COLO668 (cell line): ENCODE results near the gene NAALADL1.

Experiments
- DNase-seq: peaks from one replicate; lab custom pipeline; 2025; ENCODE audit not compliant: unreplicated experiment; lab: John Stamatoyannopoulos, UW

Gene NAALADL1, protein sequence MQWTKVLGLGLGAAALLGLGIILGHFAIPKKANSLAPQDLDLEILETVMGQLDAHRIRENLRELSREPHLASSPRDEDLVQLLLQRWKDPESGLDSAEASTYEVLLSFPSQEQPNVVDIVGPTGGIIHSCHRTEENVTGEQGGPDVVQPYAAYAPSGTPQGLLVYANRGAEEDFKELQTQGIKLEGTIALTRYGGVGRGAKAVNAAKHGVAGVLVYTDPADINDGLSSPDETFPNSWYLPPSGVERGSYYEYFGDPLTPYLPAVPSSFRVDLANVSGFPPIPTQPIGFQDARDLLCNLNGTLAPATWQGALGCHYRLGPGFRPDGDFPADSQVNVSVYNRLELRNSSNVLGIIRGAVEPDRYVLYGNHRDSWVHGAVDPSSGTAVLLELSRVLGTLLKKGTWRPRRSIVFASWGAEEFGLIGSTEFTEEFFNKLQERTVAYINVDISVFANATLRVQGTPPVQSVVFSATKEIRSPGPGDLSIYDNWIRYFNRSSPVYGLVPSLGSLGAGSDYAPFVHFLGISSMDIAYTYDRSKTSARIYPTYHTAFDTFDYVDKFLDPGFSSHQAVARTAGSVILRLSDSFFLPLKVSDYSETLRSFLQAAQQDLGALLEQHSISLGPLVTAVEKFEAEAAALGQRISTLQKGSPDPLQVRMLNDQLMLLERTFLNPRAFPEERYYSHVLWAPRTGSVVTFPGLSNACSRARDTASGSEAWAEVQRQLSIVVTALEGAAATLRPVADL

DNA sequence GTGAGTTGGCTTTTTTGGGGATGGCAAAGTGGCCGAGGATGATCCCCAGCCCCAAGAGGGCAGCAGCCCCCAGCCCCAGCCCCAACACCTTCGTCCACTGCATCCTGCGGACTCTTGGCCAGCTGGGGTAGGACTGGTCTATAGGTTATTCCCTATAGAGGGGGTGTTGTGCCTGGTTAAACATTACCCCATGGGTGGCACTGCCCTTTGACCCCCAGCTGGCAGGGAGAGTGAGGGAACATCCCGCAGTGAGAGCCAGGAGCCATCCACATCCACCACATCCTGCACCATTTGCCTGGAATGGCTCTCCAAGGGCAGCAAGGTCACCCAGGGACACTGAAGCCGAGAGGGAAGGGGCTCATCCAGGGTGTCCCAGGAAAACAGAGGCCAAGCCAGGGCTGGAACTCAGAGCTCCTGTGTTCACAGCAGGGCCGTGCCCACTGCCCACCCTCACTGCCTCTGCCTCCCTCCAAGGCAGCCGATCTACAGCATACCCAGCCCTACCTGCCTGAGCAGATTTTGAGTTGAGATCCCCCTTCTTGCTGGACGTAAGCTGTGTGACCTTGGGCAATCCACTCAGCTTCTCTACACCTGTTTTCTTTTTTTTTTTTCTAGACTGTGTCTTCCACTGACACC, at the start of gene NAALADL1:
NAALADL1 (minus strand) TSS at position 135 of the 636 bp plus-strand sequence; CDS start at position 103, 32 bp downstream.
- DNase-seq = peak; percentile 59

GRCh38 chr11:65107751-65108468, 49.6 kb upstream of the NAALADL1 start:
- DNase-seq = no peak

DNA sequence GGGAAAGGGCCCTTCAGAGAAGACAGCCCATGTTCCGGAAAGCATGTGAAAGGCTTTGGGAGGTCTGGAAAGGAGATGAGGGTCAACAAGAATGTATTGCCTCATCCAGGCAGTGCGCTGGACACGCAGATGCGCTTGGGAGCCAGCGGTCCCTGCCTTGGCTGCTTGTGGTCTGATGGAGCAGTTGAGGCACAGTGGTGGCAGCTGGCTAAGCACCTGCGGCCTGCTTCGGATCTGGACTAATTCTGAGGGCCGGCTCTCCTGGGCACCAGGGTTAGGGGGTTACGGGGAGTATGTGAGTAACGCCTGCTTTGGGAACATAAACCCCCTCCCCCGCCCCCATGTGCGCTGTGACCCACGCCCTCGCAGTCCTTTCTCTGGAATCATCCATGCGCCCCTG, 48.7 kb upstream of the NAALADL1 start:
- no peak for DNase-seq

- DNase-seq = no peak
Measured at GRCh38 chr11:65104628-65105027, 46.3 kb upstream of the NAALADL1 start.

DNA sequence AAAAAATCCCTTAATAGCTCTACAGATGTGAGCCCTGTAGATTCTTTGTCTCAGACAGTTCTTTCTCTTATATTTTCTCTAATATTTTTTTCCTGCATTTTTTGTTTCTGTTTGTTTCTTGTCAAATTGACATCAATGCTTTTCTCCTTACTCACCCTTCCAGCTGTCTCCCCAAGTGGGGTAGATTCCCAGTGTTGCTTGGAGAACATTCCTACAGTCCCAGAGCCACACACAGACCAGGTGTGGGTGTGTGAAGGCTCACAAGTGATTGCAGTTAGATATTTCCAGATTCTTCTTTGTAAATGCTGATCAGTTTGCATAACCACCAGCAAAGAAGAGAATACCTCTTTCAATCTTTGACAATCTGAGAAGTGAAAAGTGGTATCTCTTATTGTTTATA, 45.1 kb upstream of the NAALADL1 start:
- DNase-seq = no peak

GRCh38 chr11:65102142-65103095, 44.1 kb upstream of the NAALADL1 start:
- DNase-seq = no peak

- no peak for DNase-seq
Measured at GRCh38 chr11:65100674-65101350, 42.5 kb upstream of the NAALADL1 start.

GRCh38 chr11:65096926-65097325, 38.6 kb upstream of the NAALADL1 start:
- DNase-seq = no peak

GRCh38 chr11:65095974-65096806, 37.8 kb upstream of the NAALADL1 start, which contains the start of gene VPS51:
Gene VPS51 (plus strand): TSS chr11:65096214. CDS start chr11:65096251, 37 bp downstream.
- DNase-seq = peak; percentile 93

DNA sequence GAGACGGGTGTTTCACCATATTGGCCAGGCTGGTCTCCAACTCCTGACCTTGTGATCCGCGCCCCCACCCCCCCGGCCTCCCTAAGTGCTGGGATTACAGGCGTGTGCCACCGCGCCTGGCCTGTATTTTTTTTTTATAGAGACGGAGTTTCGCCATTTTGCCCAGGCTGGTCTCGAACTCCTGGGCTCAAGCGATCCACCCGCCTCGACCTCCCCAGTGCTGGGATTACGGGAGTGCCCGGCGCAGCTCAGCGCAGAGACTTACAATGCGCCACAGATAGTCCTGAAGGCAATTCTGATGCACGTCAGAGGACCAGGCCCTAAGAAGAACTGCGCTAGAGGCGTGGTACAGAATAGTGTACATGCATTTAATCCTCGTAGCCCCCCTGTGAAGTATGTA, 37.1 kb upstream of the NAALADL1 start:
- DNase-seq = no peak

DNA sequence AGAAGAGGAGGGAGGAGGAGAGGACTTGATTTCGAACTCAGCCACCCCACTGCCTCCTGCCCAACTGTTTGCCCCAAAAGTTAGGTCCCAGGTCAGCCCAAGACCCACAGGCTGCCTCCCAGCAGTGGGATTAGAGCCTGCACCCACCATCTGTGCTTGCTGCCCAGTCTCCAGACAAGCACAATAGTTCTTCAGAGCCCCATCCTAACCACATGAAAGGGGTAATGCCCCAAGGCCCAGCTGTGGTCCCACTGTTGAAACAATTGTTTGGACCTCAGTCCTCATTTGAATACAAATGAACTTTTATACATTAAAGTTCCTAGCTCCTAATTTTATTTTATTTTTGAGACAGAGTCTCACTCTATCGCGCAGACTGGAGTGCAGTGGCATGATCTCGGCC, 32.3 kb upstream of the NAALADL1 start:
- DNase-seq = no peak

DNA sequence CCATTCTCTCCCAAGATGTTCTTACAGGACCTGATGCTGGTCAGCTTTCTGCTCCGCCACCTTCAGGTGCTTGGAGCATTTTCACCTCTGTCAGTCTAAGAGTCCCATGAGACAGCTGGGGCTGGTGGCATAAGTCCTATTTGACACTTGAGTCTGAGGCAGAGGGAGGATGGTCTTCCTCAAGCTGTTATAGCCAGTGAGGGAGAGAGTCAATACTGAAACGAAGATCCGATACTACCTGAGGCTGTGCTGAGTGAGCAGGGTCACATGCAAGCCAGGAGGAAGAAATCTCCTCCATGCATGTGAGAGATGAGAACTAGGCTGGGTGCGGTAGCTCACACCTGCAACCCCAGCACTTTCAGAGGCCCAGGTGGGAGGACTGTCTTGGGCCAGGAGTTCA, 31.3 kb upstream of the NAALADL1 start:
- DNase-seq = no peak

GRCh38 chr11:65087827-65088226, 29.5 kb upstream of the NAALADL1 start:
- no peak for DNase-seq

DNA sequence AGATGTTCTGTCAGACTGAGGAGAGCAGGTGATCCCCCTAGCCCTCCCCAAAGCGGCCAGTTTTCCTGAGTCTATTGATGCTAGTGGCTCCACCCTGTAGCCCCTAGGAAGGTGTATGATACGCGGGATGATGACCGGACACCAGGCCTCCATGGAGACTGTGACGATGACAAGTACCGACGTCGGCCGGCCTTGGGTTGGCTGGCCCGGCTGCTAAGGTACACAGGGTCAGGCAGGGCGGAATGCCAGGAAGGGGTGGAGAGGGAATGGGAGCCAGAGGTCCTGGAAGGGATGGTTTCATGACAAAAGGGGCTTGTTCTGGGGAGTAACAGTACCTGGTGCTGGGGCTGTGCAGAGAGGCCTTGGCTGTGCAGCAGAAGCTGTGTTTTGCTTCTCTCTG, 28.9 kb upstream of the NAALADL1 start:
- DNase-seq = no peak

DNA sequence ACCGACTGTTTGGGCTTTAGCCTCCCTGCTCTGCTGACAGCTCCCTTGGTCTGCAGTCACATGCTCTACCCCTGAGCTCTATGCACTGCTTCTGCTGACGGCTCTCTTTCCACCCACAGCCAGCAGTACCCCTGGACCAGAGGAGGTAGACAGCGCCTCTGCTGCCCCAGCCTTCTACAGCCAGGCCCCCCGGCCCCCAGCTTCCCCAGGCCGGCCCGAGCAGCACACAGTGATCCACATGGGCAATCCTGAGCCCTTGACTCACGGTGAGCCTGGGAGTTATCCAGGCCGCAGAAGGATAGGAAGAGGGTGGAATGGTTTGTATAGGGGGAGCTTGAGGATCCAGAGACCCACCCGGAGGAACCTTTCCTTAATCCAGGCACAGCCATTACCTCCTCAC, 28.5 kb upstream of the NAALADL1 start:
- DNase-seq = no peak

DNA sequence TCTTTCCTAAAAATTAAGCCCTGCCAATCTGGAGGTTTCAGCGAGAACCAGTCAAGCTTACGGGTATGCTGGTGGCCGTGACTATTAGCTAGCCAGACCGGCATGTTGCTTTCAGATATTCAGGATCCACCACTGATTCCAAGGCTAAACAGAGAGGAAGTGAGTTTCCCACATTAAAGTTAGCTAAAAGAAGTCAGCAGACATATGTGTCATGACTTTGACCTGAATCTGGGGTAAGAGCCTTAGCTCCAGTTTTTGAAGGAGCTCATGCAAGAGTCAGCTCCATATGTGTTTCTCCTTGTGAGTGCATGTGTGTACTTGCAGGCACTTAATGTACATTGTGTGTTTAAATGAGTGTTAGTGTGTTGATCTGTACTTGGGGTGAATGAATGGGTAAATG, 27.1 kb upstream of the NAALADL1 start:
- no peak for DNase-seq

- no peak for DNase-seq
Measured at GRCh38 chr11:65084598-65085375, 26.4 kb upstream of the NAALADL1 start.
